Measurements from ENCODE around the gene AXIN1. TPM values are rescaled to one million over a fixed set of nuclear protein-coding genes. Genes with fewer than 3 reads are reported as not detected.

AXIN1 gene
- 21.1 and 21.9 TPM in 2 replicates for total RNA-seq
- 8.0 and 8.3 TPM in 2 replicates for polyA plus RNA-seq
- polyA plus RNA-seq (2011; cell fraction: cytosol; rRNA removed) = 9.3 and 11.9 TPM in 2 replicates
- polyA plus RNA-seq (2011; cell fraction: nucleus; rRNA removed) = 16.8 and 17.6 TPM in 2 replicates
- polyA plus RNA-seq (2012) = 11.3 and 17.0 TPM in 2 replicates
- 7.0 and 8.0 TPM in 2 replicates for polyA minus RNA-seq
- polyA minus RNA-seq (2011; cell fraction: cytosol; rRNA and poly(A)+ RNA removed) = 21.3 TPM
- polyA minus RNA-seq (2011; cell fraction: nucleus; rRNA and poly(A)+ RNA removed) = 7.1 and 8.7 TPM in 2 replicates
- percentile 58 among the genes with signal in this experiment for Bru-seq, nascent RNA
- percentile 62 among the genes with signal in this experiment for BruChase-seq, experiment 1, labeled RNA remaining after a 6-hour chase
- percentile 58 among the genes with signal in this experiment for BruChase-seq, experiment 2, labeled RNA remaining after a 2-hour chase
- long read RNA-seq, transcript AXIN1-202 (10 exons, 3,324 nt) = major isoform, 9 of 42 reads
- long read RNA-seq, partial matches to known transcripts = 20 of 42 reads
- long read RNA-seq, other reads (novel, unspliced or antisense) = 11 of 42 reads

DNA sequence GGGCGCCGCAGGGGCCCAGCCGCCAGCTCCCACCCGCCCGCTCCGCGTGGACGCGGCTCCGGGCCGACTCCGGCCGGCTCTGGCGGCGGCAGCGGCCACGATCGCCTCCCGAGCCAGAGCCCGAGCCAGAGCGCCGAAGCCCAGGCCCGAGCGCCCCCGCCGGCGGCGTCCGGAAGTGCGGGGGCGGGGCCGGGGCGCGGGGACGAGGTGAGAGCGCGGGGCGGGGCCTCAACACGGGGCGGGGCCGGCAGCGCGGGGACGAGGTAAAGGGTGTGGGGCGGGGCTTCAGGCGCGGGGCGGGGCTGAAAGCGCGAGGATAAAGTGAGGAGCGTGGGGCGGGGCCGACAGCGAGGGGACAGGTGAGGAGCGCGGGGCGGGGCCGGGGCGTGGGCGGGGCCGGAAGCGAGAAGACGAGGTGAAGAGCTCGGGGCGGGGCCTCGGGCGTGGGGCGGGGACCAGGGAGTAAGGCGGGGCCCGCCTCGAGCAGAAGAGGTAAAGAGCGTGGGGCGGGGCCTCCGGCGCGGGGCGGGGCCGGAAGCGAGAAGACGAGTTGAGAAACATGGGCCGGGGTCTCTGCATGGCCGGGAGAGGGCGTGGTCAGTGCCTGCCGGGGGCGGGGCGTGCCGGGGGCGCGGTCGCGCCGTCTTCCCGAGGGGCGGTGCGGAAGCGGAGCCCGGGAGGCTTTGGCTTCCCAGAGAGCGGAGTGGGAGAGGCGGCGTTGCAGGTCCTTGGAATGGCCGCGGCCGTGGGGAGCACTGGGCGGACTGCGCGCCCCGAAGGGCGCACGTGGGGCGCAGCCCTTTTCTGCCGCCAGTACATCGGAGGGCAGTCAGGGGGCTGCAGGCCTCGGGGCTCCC is at the start of gene AXIN1:
Gene AXIN1 (minus strand): TSS at position 177 of the 857 bp plus-strand sequence. CDS start 5,698 bp downstream, outside the sequence.
- FAIRE-seq (peak; percentile 91), DNase-seq (ENCODE audit: low read depth, low spot score) (peak; percentile 85)
- Histone ChIP-seq H3K9me1 (replicated peaks; ENCODE audit: control insufficient read depth, extremely low read depth, insufficient read depth, low read length) (no peaks in the 10 kb centered on the region), H4K20me1 (replicated peaks; ENCODE audit: control insufficient read depth, extremely low read depth, insufficient read depth, low read length) (peaks cover 2% of the 10 kb centered on the region), H2AFZ (ENCODE audit: low read depth, low read length) (peak within 1 kb of the TSS; percentile 19), H3K36me3 (ENCODE audit: control insufficient read depth in 2 of 2, extremely low read depth in 1 of 2, insufficient read depth in 2 of 2, low read length in 2 of 2) (peaks cover 0 to 3% of the 10 kb centered on the region in 2 experiments), H3K4me3 (replicated peaks in 1 of 3; ENCODE audit: insufficient read depth in 1 of 3, low read depth in 1 of 3, low read length in 3 of 3) (peak within 1 kb of the TSS; percentile 33 to 62 (median 55)), H3K27ac (ENCODE audit: insufficient read depth, low read depth, low read length) (no peak within 1 kb of the TSS), H3K9me3 (replicated peaks; ENCODE audit: control insufficient read depth, insufficient read depth, low read length) (no peaks in the 10 kb centered on the region), H3K9ac (replicated peaks; ENCODE audit: extremely low read depth, insufficient read depth, low read length) (peak within 1 kb of the TSS; percentile 66), H3K79me2 (ENCODE audit: control insufficient read depth, insufficient read depth, low read length) (peaks cover 33% of the 10 kb centered on the region), H3K27me3 (ENCODE audit: control insufficient read depth in 2 of 2, insufficient read depth in 2 of 2, low read length in 2 of 2) (no peaks in the 10 kb centered on the region), H3K4me2 (ENCODE audit: insufficient read depth, low read length) (peak within 1 kb of the TSS; percentile 58), H3K4me1 (ENCODE audit: control insufficient read depth, extremely low read depth, insufficient read depth, low read length) (peaks cover 6% of the 10 kb centered on the region)
- BruUV-seq (replicated peaks) = no TSS peak
- dilution Hi-C loops (cut with MboI; ENCODE audit: extremely low pct_ligation_motif_present, low sequenced_read_pairs) = no loop called here
- no peak for TF ChIP-seq FOS (IDR thresholded peaks at IDR 0.05; ENCODE audit: borderline replicate concordance, insufficient read depth, low read length)
- peak; percentile 17 to 35 for TF ChIP-seq CTCF (IDR thresholded peaks at IDR 0.05; ENCODE audit: extremely low read depth in 1 of 2, insufficient read depth in 1 of 2, low read depth in 1 of 2, low read length in 2 of 2)
- TF ChIP-seq EZH2 (IDR thresholded peaks at IDR 0.05; ENCODE audit: borderline replicate concordance, low read depth, low read length, severe bottlenecking) = no peak
- TF ChIP-seq GATA2 (IDR thresholded peaks at IDR 0.05; ENCODE audit: insufficient read depth, insufficient read length, low read depth, low read length) = no peak
- TF ChIP-seq POLR2AphosphoS5 (IDR thresholded peaks at IDR 0.05; ENCODE audit: insufficient read depth, low read depth, low read length) = peak; percentile 62
- TF ChIP-seq, protein P1, sequence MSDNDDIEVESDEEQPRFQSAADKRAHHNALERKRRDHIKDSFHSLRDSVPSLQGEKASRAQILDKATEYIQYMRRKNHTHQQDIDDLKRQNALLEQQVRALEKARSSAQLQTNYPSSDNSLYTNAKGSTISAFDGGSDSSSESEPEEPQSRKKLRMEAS (IDR thresholded peaks at IDR 0.05; ENCODE audit: insufficient read depth, insufficient read length) = no peak
- TF ChIP-seq MYC (IDR thresholded peaks at IDR 0.05; ENCODE audit: low read depth, low read length) = no peak
- TF ChIP-seq POLR2A (IDR thresholded peaks at IDR 0.05; ENCODE audit: low read depth, low read length) = peak; percentile 65
- TF ChIP-seq JUN (IDR thresholded peaks at IDR 0.05; ENCODE audit: borderline replicate concordance, insufficient read depth, insufficient read length, low read depth) = no peak
- POLR2A ChIA-PET = interaction anchor here (0.5 kb wide), 1 partner anchor 30 kb away, joined by 4 read pairs; no protein-coding TSS in a partner anchor
- intact Hi-C loops (cut with micrococcal nuclease) = loop anchor here (1.0 to 5.0 kb wide), 3 partner anchors 18 to 170 kb away; partner anchors contain the start of genes HBQ1, LUC7L and MRPL28
- CTCF ChIA-PET = interaction anchor here (0.6 to 1.7 kb wide), 11 partner anchors 10 to 246 kb away, joined by 3 to 6 read pairs (median 4); partner anchors contain the start of genes ARHGDIG, LUC7L and MRPL28

Measured in endothelial cell of umbilical vein (primary cell).